HepG2 (cell line): ENCODE results near the gene ST6GALNAC4. TPM values are rescaled to one million over a fixed set of nuclear protein-coding genes. Genes with fewer than 3 reads are reported as not detected.

ENCODE experiments used
- ATF1 ChIP-seq: IDR thresholded peaks from 2 replicates; pipeline ENCODE4 v1.6.1; 2016; ENCODE audit warnings: mild to moderate bottlenecking, control low read depth
- CBFB ChIP-seq: sonication (generic); formaldehyde crosslinking; IDR thresholded peaks from 2 replicates; pipeline ENCODE4 v1.4.0; 2020; ENCODE audit warnings: missing genetic modification reagents
- GLI4 ChIP-seq: sonication (generic); formaldehyde crosslinking; IDR thresholded peaks from 2 replicates; pipeline ENCODE4 v1.5.1; 2020; ENCODE audit warnings: missing genetic modification reagents, mild to moderate bottlenecking, moderate library complexity, borderline replicate concordance
- MTF1 ChIP-seq: sonication (generic); formaldehyde crosslinking; IDR thresholded peaks from 2 replicates; pipeline ENCODE4 v1.5.0; 2020; ENCODE audit warnings: missing genetic modification reagents
- ZBTB3 ChIP-seq: sonication (generic); formaldehyde crosslinking; IDR thresholded peaks from 2 replicates; pipeline ENCODE4 v1.4.0; 2020; ENCODE audit warnings: low read depth, mild to moderate bottlenecking, moderate library complexity, missing genetic modification reagents, borderline replicate concordance
- ZNF329 ChIP-seq: sonication (generic); formaldehyde crosslinking; IDR thresholded peaks from 2 replicates; pipeline ENCODE4 v1.9.0; 2021; ENCODE audit warnings: low read depth, mild to moderate bottlenecking, missing genetic modification reagents
- ZNF382 ChIP-seq: sonication (generic); formaldehyde crosslinking; IDR thresholded peaks from 2 replicates; pipeline ENCODE4 v1.5.0; 2020; ENCODE audit warnings: missing genetic modification reagents, mild to moderate bottlenecking, borderline replicate concordance
- ZNF878 ChIP-seq: sonication (generic); formaldehyde crosslinking; IDR thresholded peaks from 2 replicates; pipeline ENCODE4 v1.8.1; 2023; ENCODE audit warnings: mild to moderate bottlenecking, missing genetic modification reagents, moderate library complexity
- ZSCAN31 ChIP-seq: sonication (generic); formaldehyde crosslinking; IDR thresholded peaks from 2 replicates; pipeline ENCODE4 v1.5.0; 2020; ENCODE audit warnings: low read depth, mild to moderate bottlenecking, missing genetic modification reagents
- polyA plus RNA-seq, 8 experiments: library from polyadenylated mRNA; depleted of rRNA in 3 of 8; stranded (reverse) in 7 of 8; unstranded in 1 of 8; fragments of >200 nt; fragmentation: Illumina TruSeq in 4 of 8; extraction: Trizol in 4 of 8; gene quantifications; 2 replicates each; pipeline versions ENCODE4 v1.2.1 to v1.2.3, GENCODE V29; 2011 to 2016; ENCODE audit warnings: low read depth in 4 of 8, missing spikeins in 1 of 8, mixed read lengths in 1 of 8; ENCODE audit not compliant: insufficient read depth in 1 of 8
- total RNA-seq, 5 experiments: library from RNA; depleted of rRNA; stranded (reverse); fragments of >200 nt; fragmentation: Illumina TruSeq; extraction: Trizol; gene quantifications; 2 replicates each; pipeline ENCODE4 v1.2.3, GENCODE V29; 2016; ENCODE audit warnings: low read depth in 1 of 5
- TF ChIP-seq, protein P1 (sequence below): sonication (generic); formaldehyde crosslinking; IDR thresholded peaks from 2 replicates; pipeline ENCODE4 v1.4.0; 2020; ENCODE audit warnings: missing genetic modification reagents, borderline replicate concordance
- TF ChIP-seq, protein P2 (sequence below): IDR thresholded peaks from 2 replicates; pipeline ENCODE4 v1.6.1; 2016; ENCODE audit warnings: missing compliant biosample characterization, missing genetic modification reagents, borderline replicate concordance
- TF ChIP-seq, protein P3 (sequence below): sonication (generic); formaldehyde crosslinking; IDR thresholded peaks from 2 replicates; pipeline ENCODE4 v1.8.0; 2022; ENCODE audit warnings: mild to moderate bottlenecking, missing genetic modification reagents
- TF ChIP-seq, protein P4 (sequence below), 2 experiments: sonication (generic) in 1 of 2; formaldehyde crosslinking in 1 of 2; IDR thresholded peaks; 2 replicates each; pipeline versions ENCODE4 v1.4.0 to v1.6.1; 2018 to 2020; ENCODE audit warnings: missing genetic modification reagents in 2 of 2, borderline replicate concordance in 1 of 2, low read depth in 1 of 2, mild to moderate bottlenecking in 1 of 2, missing biosample characterization in 1 of 2
- TF ChIP-seq, protein P5 (sequence below): IDR thresholded peaks from 2 replicates; pipeline ENCODE4 v1.6.1; 2016; ENCODE audit warnings: low read depth
- TF ChIP-seq, protein P6 (sequence below): sonication (generic); formaldehyde crosslinking; IDR thresholded peaks from 2 replicates; pipeline ENCODE4 v1.4.0; 2020; ENCODE audit warnings: mild to moderate bottlenecking, missing genetic modification reagents

ST6GALNAC4 gene
- total and polyA plus RNA-seq, 2 of the 13 experiments (the other 11 are each of a cell fraction or from before 2014, with no cell fraction given): 18.8 to 27.7 TPM

DNA sequence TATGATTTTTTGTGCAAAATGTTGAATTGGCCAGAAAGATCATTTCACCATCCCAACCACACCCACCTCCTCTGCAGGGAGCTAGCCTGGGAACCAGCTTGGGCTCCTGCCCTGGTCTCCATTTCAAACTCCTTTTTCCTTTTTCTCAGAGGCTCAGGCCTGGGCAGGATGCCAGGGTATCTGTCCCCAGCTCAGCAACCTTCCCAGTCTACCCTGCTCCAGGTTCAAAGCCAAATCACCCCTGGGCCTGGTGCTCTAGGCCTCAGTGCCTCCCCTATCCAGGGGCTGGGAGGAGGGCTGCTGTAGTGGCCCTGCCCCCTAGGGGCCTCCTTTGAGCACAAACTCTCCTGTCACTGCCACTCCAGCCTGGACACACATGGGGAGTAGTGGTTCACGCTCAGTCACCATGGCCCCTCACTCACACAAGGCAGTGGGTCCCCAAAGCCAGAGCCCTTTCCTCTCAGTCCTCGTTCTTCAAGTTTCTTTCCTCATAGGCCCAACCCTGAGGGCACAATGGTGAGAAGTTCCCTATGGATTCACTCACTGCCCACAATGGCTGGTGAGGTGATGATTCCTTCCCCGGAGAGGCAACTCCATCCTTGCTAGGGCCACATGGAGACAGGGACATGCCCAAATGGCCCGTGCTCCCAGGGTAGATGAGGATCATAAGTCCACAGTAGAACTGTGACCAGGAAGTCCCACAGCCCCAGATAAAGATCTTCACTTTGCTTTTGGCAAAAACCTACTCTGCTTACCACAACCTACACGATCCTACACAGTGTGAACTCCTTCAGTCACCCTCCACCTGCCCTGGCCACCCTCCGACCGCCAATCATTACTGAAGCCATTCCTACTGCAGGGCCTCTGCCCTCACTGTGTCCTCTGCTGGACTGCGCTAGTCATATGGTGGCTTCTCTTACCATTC lies 1.6 kb upstream of the ST6GALNAC4 start (continued):
- TF ChIP-seq, protein P1, sequence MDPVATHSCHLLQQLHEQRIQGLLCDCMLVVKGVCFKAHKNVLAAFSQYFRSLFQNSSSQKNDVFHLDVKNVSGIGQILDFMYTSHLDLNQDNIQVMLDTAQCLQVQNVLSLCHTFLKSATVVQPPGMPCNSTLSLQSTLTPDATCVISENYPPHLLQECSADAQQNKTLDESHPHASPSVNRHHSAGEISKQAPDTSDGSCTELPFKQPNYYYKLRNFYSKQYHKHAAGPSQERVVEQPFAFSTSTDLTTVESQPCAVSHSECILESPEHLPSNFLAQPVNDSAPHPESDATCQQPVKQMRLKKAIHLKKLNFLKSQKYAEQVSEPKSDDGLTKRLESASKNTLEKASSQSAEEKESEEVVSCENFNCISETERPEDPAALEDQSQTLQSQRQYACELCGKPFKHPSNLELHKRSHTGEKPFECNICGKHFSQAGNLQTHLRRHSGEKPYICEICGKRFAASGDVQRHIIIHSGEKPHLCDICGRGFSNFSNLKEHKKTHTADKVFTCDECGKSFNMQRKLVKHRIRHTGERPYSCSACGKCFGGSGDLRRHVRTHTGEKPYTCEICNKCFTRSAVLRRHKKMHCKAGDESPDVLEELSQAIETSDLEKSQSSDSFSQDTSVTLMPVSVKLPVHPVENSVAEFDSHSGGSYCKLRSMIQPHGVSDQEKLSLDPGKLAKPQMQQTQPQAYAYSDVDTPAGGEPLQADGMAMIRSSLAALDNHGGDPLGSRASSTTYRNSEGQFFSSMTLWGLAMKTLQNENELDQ (CRISPR knock-in tag): no peak
- no peak for TF ChIP-seq ZSCAN31
- TF ChIP-seq CBFB: no peak
- TF ChIP-seq, protein P2, sequence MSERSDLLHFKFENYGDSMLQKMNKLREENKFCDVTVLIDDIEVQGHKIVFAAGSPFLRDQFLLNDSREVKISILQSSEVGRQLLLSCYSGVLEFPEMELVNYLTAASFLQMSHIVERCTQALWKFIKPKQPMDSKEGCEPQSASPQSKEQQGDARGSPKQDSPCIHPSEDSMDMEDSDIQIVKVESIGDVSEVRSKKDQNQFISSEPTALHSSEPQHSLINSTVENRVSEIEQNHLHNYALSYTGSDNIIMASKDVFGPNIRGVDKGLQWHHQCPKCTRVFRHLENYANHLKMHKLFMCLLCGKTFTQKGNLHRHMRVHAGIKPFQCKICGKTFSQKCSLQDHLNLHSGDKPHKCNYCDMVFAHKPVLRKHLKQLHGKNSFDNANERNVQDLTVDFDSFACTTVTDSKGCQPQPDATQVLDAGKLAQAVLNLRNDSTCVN: no peak
- no peak for TF ChIP-seq ZNF382 (CRISPR knock-in tag)
- no peak for TF ChIP-seq ATF1 (CRISPR knock-in tag)
- no peak for TF ChIP-seq GLI4 (CRISPR knock-in tag)
- TF ChIP-seq, protein P3, sequence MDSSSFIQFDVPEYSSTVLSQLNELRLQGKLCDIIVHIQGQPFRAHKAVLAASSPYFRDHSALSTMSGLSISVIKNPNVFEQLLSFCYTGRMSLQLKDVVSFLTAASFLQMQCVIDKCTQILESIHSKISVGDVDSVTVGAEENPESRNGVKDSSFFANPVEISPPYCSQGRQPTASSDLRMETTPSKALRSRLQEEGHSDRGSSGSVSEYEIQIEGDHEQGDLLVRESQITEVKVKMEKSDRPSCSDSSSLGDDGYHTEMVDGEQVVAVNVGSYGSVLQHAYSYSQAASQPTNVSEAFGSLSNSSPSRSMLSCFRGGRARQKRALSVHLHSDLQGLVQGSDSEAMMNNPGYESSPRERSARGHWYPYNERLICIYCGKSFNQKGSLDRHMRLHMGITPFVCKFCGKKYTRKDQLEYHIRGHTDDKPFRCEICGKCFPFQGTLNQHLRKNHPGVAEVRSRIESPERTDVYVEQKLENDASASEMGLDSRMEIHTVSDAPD (CRISPR knock-in tag): no peak
- TF ChIP-seq ZNF878 (CRISPR knock-in tag): no peak
- TF ChIP-seq MTF1: no peak
- TF ChIP-seq ZBTB3 (CRISPR knock-in tag): no peak
- TF ChIP-seq, protein P4, sequence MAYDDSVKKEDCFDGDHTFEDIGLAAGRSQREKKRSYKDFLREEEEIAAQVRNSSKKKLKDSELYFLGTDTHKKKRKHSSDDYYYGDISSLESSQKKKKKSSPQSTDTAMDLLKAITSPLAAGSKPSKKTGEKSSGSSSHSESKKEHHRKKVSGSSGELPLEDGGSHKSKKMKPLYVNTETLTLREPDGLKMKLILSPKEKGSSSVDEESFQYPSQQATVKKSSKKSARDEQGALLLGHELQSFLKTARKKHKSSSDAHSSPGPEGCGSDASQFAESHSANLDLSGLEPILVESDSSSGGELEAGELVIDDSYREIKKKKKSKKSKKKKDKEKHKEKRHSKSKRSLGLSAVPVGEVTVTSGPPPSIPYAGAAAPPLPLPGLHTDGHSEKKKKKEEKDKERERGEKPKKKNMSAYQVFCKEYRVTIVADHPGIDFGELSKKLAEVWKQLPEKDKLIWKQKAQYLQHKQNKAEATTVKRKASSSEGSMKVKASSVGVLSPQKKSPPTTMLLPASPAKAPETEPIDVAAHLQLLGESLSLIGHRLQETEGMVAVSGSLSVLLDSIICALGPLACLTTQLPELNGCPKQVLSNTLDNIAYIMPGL (CRISPR knock-in tag; IDR thresholded peaks at IDR 0.05; ENCODE audit: borderline replicate concordance in 1 of 2, low read depth in 1 of 2): peak; percentile 40 to 41; a peak in 1 of 4 replicates
- TF ChIP-seq ZNF329: no peak
- TF ChIP-seq, protein P5, sequence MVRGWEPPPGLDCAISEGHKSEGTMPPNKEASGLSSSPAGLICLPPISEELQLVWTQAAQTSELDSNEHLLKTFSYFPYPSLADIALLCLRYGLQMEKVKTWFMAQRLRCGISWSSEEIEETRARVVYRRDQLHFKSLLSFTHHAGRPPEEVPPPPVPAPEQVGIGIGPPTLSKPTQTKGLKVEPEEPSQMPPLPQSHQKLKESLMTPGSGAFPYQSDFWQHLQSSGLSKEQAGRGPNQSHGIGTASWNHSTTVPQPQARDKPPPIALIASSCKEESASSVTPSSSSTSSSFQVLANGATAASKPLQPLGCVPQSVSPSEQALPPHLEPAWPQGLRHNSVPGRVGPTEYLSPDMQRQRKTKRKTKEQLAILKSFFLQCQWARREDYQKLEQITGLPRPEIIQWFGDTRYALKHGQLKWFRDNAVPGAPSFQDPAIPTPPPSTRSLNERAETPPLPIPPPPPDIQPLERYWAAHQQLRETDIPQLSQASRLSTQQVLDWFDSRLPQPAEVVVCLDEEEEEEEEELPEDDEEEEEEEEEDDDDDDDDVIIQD (CRISPR knock-in tag): no peak
- TF ChIP-seq, protein P6, sequence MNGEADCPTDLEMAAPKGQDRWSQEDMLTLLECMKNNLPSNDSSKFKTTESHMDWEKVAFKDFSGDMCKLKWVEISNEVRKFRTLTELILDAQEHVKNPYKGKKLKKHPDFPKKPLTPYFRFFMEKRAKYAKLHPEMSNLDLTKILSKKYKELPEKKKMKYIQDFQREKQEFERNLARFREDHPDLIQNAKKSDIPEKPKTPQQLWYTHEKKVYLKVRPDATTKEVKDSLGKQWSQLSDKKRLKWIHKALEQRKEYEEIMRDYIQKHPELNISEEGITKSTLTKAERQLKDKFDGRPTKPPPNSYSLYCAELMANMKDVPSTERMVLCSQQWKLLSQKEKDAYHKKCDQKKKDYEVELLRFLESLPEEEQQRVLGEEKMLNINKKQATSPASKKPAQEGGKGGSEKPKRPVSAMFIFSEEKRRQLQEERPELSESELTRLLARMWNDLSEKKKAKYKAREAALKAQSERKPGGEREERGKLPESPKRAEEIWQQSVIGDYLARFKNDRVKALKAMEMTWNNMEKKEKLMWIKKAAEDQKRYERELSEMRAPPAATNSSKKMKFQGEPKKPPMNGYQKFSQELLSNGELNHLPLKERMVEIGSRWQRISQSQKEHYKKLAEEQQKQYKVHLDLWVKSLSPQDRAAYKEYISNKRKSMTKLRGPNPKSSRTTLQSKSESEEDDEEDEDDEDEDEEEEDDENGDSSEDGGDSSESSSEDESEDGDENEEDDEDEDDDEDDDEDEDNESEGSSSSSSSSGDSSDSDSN: peak; percentile 35; the same call in 1 of the 2 replicates
